Thymus (tissue), 11 donors: ENCODE measurements around the gene CRNKL1. TPM values are rescaled to one million over a fixed set of nuclear protein-coding genes. Genes with fewer than 3 reads are reported as not detected.

ENCODE experiments used
- DNase-seq, 9 donors: peaks; one replicate each; pipeline ENCODE4 v3.0.0-alpha.2; 2013; ENCODE audit warnings: low spot score in 9 of 9, low read depth in 6 of 9, missing footprints in 1 of 9
- H3K27ac ChIP-seq, 2 donors: one replicate each; pipeline ENCODE4 v1.5.1; 2013; ENCODE audit warnings: control low read depth in 1 of 2, low read depth in 1 of 2, low read length in 1 of 2, mild to moderate bottlenecking in 1 of 2, moderate library complexity in 1 of 2
- H3K27me3 ChIP-seq, 2 donors: one replicate each; pipeline ENCODE4 v1.5.1; 2013; ENCODE audit warnings: low read length in 1 of 2; ENCODE audit not compliant: control insufficient read depth in 2 of 2, insufficient read depth in 1 of 2
- H3K36me3 ChIP-seq, 2 donors: one replicate each; pipeline ENCODE4 v1.5.1; 2013; ENCODE audit warnings: low read length in 1 of 2, mild to moderate bottlenecking in 1 of 2, moderate library complexity in 1 of 2; ENCODE audit not compliant: control insufficient read depth in 2 of 2, insufficient read depth in 2 of 2
- H3K4me1 ChIP-seq, 2 donors: one replicate each; pipeline ENCODE4 v1.5.1; 2013; ENCODE audit warnings: low read length in 2 of 2; ENCODE audit not compliant: control insufficient read depth in 2 of 2, insufficient read depth in 2 of 2
- H3K4me3 ChIP-seq, 2 donors: one replicate each; pipeline ENCODE4 v1.5.1; 2013; ENCODE audit warnings: low read length in 2 of 2, control low read depth in 1 of 2, mild to moderate bottlenecking in 1 of 2
- H3K9me3 ChIP-seq, 2 donors: one replicate each; pipeline ENCODE4 v1.5.1; 2013; ENCODE audit warnings: low read length in 1 of 2, mild to moderate bottlenecking in 1 of 2; ENCODE audit not compliant: control insufficient read depth in 2 of 2, insufficient read depth in 1 of 2
- WGBS: extraction: QIAGEN DNeasy Blood & Tissue Kit; methylation state at CpG from one replicate; pipeline ENCODE4 v1.1.7; 2013; 5-methylcytosine and 5-hydroxymethylcytosine counted together
- polyA plus RNA-seq: library from polyadenylated mRNA; stranded (reverse); fragments of 200-250 nt; gene quantifications from one replicate; pipeline ENCODE4 v1.2.3, GENCODE V29; 2013
- total RNA-seq: library from RNA; stranded (reverse); fragments of 120-200 nt; gene quantifications from one replicate; pipeline ENCODE4 v1.2.4, GENCODE V29; 2013
- donor health status: healthy.

The CRNKL1 gene
- total and polyA plus RNA-seq, 2 donors, result 27.7 to 30.4 TPM

- DNase-seq, result no peak
Observed at GRCh38 chr20:20019123-20019522, 33.1 kb downstream of the CRNKL1 start.

GRCh38 chr20:20018366-20018765 lies 33.9 kb downstream of the CRNKL1 start:
- Histone ChIP-seq H3K4me3 (peak overlapping the region in 1 of 2 donors; percentile 78), H3K36me3 (no peaks in the 10 kb centered on the region), H3K27me3 (no peaks in the 10 kb centered on the region), H3K9me3 (no peaks in the 10 kb centered on the region), H3K4me1 (peaks cover 13% of the 10 kb centered on the region in 2 donors), H3K27ac (no peak overlapping the region)
- 97% methylated on average over 8 of the region's 8 CpGs for WGBS
- DNase-seq, result no peak

More at GRCh38 chr20:20019123-20019522, 33.1 kb downstream of the CRNKL1 start:
- Histone ChIP-seq H3K9me3 (no peaks in the 10 kb centered on the region), H3K27ac (no peak overlapping the region), H3K27me3 (no peaks in the 10 kb centered on the region), H3K36me3 (no peaks in the 10 kb centered on the region), H3K4me3 (no peak overlapping the region), H3K4me1 (peaks cover 13% of the 10 kb centered on the region in 2 donors)
- WGBS, result 93% methylated on average over 2 of the region's 2 CpGs

GRCh38 chr20:20017844-20018185 lies 34.5 kb downstream of the CRNKL1 start:
- DNase-seq, result peak in 4 of 9 donors; percentile 10 to 26 (median 18)
- H3K4me1 ChIP-seq, result peaks cover 13% of the 10 kb centered on the region in 2 donors
- peak overlapping the region; percentile 37 to 76 for H3K27ac ChIP-seq
- peak overlapping the region; percentile 78 to 85 for H3K4me3 ChIP-seq
- 7% methylated on average over 17 of the region's 17 CpGs for WGBS
- no peaks in the 10 kb centered on the region for H3K27me3 ChIP-seq
- no peaks in the 10 kb centered on the region for H3K9me3 ChIP-seq
- H3K36me3 ChIP-seq, result no peaks in the 10 kb centered on the region

- no peaks in the 10 kb centered on the region for H3K27me3 ChIP-seq
- DNase-seq, result peak; percentile 55 to 89 (median 73)
- H3K36me3 ChIP-seq, result no peaks in the 10 kb centered on the region
- no peaks in the 10 kb centered on the region for H3K9me3 ChIP-seq
- H3K4me3 ChIP-seq, result peak within 1 kb of the TSS; percentile 78 to 85
- peaks cover 13% of the 10 kb centered on the region in 2 donors for H3K4me1 ChIP-seq
- H3K27ac ChIP-seq, result peak within 1 kb of the TSS; percentile 37 to 76
- WGBS, result under 1% methylated on average over 81 of the region's 81 CpGs
Observed at GRCh38 chr20:20017001-20017843, 35.0 kb downstream of the CRNKL1 start, which contains the start of gene NAA20. TSS of gene NAA20 (plus strand) at chr20:20017362. CDS start at chr20:20017397, 35 bp downstream.

GRCh38 chr20:20014659-20015058 lies 37.6 kb downstream of the CRNKL1 start:
- Histone ChIP-seq H3K36me3 (no peaks in the 10 kb centered on the region), H3K27me3 (peaks cover 0 to 3% of the 10 kb centered on the region in 2 donors), H3K27ac (no peak overlapping the region), H3K4me1 (peaks cover 11 to 13% of the 10 kb centered on the region in 2 donors), H3K9me3 (no peaks in the 10 kb centered on the region), H3K4me3 (no peak overlapping the region)
- 62% methylated on average over 2 of the region's 2 CpGs for WGBS
- no peak for DNase-seq

- H3K27me3 ChIP-seq, result peaks cover 0 to 3% of the 10 kb centered on the region in 2 donors
- H3K4me3 ChIP-seq, result no peak overlapping the region
- no peaks in the 10 kb centered on the region for H3K36me3 ChIP-seq
- peaks cover 3 to 4% of the 10 kb centered on the region in 2 donors for H3K4me1 ChIP-seq
- H3K27ac ChIP-seq, result no peak overlapping the region
- 94% methylated on average over 2 of the region's 2 CpGs for WGBS
- DNase-seq, result no peak
- no peaks in the 10 kb centered on the region for H3K9me3 ChIP-seq
Observed at GRCh38 chr20:20012541-20012940, 39.7 kb downstream of the CRNKL1 start.

GRCh38 chr20:20010639-20011500 lies 41.4 kb downstream of the CRNKL1 start:
- 92% methylated on average over 4 of the region's 4 CpGs for WGBS
- peaks cover 0 to 3% of the 10 kb centered on the region in 2 donors for H3K27me3 ChIP-seq
- no peaks in the 10 kb centered on the region for H3K4me1 ChIP-seq
- H3K9me3 ChIP-seq, result no peaks in the 10 kb centered on the region
- H3K4me3 ChIP-seq, result no peak overlapping the region
- H3K36me3 ChIP-seq, result no peaks in the 10 kb centered on the region
- no peak for DNase-seq
- no peak overlapping the region for H3K27ac ChIP-seq

GRCh38 chr20:20009784-20010253 lies 42.4 kb downstream of the CRNKL1 start:
- Histone ChIP-seq H3K36me3 (no peaks in the 10 kb centered on the region), H3K4me1 (no peaks in the 10 kb centered on the region), H3K4me3 (no peak overlapping the region), H3K27me3 (peaks cover 0 to 3% of the 10 kb centered on the region in 2 donors), H3K9me3 (no peaks in the 10 kb centered on the region), H3K27ac (no peak overlapping the region)
- 77% methylated on average over 14 of the region's 14 CpGs for WGBS
- no peak for DNase-seq

- WGBS, result 91% methylated on average over 7 of the region's 7 CpGs
- H3K9me3 ChIP-seq, result no peaks in the 10 kb centered on the region
- peaks cover 0 to 12% of the 10 kb centered on the region in 2 donors for H3K27me3 ChIP-seq
- H3K4me3 ChIP-seq, result no peak overlapping the region
- no peaks in the 10 kb centered on the region for H3K4me1 ChIP-seq
- H3K36me3 ChIP-seq, result no peaks in the 10 kb centered on the region
- no peak overlapping the region for H3K27ac ChIP-seq
- no peak for DNase-seq
Observed at GRCh38 chr20:20005342-20005741, 46.9 kb downstream of the CRNKL1 start.
